Measurements from ENCODE around the gene TNKS1BP1.

GRCh38 chr11:57359896-57360690 lies 35.3 kb upstream of the TNKS1BP1 start:
- TF ChIP-seq, protein P1, sequence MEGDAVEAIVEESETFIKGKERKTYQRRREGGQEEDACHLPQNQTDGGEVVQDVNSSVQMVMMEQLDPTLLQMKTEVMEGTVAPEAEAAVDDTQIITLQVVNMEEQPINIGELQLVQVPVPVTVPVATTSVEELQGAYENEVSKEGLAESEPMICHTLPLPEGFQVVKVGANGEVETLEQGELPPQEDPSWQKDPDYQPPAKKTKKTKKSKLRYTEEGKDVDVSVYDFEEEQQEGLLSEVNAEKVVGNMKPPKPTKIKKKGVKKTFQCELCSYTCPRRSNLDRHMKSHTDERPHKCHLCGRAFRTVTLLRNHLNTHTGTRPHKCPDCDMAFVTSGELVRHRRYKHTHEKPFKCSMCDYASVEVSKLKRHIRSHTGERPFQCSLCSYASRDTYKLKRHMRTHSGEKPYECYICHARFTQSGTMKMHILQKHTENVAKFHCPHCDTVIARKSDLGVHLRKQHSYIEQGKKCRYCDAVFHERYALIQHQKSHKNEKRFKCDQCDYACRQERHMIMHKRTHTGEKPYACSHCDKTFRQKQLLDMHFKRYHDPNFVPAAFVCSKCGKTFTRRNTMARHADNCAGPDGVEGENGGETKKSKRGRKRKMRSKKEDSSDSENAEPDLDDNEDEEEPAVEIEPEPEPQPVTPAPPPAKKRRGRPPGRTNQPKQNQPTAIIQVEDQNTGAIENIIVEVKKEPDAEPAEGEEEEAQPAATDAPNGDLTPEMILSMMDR (IDR thresholded peaks at IDR 0.05; ENCODE audit: low read depth, low read length, poor library complexity, severe bottlenecking): no peak
- no peak for TF ChIP-seq EZH2phosphoT487 (IDR thresholded peaks at IDR 0.05; ENCODE audit: borderline replicate concordance, low read length)
